ENCODE data around the gene CFAP65.

DNA sequence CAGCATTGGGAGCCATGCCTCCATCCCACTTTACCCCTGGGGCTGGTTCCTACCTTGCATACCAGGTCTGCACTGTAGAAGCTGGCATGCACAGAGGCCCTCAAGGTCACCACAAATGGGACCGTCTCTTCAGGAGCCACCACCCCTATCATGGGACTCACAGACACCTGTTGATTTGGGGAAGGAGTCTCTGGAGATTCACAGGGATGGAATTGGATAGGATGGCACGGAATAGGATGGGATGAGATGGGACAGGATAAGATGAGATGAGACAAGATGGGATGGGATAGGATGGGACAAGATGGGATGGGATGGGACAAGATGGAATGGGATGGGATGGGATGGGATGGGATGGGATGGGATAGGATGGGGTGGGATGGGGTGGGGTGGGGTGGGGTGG lies 32.0 kb downstream of the CFAP65 start:
- TF ChIP-seq ZNF416 (CRISPR knock-in tag; IDR thresholded peaks at IDR 0.05) (no peak), FOXJ3 (CRISPR knock-in tag; IDR thresholded peaks at IDR 0.05; ENCODE audit: borderline replicate concordance) (no peak)
